HepG2 (cell line): ENCODE data around the gene SLC25A48. TPM values are rescaled to one million over a fixed set of nuclear protein-coding genes. Genes with fewer than 3 reads are reported as not detected.

Experiments
- ATAC-seq: fragments of 200-7000 bp; cut with Tn5 transposase; 3 replicates; pipeline ENCODE4 v1.9.1; 2020; ENCODE audit warnings: mild to moderate bottlenecking, moderate library complexity
- BruUV-seq: library from RNA; stranded (reverse); fragments of 400-500 nt; replicated peaks from 2 replicates; lab custom pipeline; 2021; lab: Mats Ljungman, UMichigan
- CTCF ChIA-PET: fragments of 300-600 bp; formaldehyde crosslinking; extraction: SDS; loops from one replicate; lab custom pipeline; 2021; ENCODE audit warnings: low total read pairs, inconsistent platforms, low intra/inter-chr PET ratio; lab: Yijun Ruan, JAX
- POLR2A ChIA-PET: fragments of 350-600 bp; sonication (Branson Sonifier 250); formaldehyde crosslinking; loops from one replicate; lab custom pipeline; 2020; ENCODE audit warnings: antibody characterized with exemption, inconsistent platforms; lab: Yijun Ruan, JAX
- DNase-seq: peaks from one replicate; pipeline ENCODE4 v3.0.0-alpha.2; 2015; ENCODE audit warnings: low spot score
- FAIRE-seq: peaks from 3 replicates; lab custom pipeline; 2011; peaks lifted over from hg19 to GRCh38; lab: Jason Lieb, UNC
- H2AFZ ChIP-seq: one replicate; pipeline ENCODE4 v1.6.1; 2011; ENCODE audit warnings: low read length, inconsistent platforms
- H3K27ac ChIP-seq: fragments of 300-600 bp; 3 replicates; pipeline ENCODE4 v1.8.0; 2011; ENCODE audit warnings: mixed run types, mild to moderate bottlenecking, mixed read lengths, low read length, inconsistent platforms; ENCODE audit not compliant: insufficient read depth; ENCODE audit errors: extremely low read length
- H3K27me3 ChIP-seq, 2 experiments: fragments of 200-600 bp in 1 of 2; 2 replicates in 1 of 2; 3 replicates in 1 of 2; pipeline versions ENCODE4 v1.6.0 to v1.8.0; 2011; ENCODE audit warnings: low read length in 2 of 2, mild to moderate bottlenecking in 2 of 2, moderate library complexity in 2 of 2, inconsistent platforms in 1 of 2; ENCODE audit not compliant: insufficient read depth in 2 of 2, control insufficient read depth in 1 of 2
- H3K36me3 ChIP-seq, 2 experiments: fragments of 200-600 bp in 1 of 2; replicated peaks in 1 of 2; 2 replicates in 1 of 2; 3 replicates in 1 of 2; pipeline versions ENCODE4 v1.5.1 to v1.8.0; 2011; ENCODE audit warnings: low read length in 2 of 2, inconsistent platforms in 1 of 2; ENCODE audit not compliant: insufficient read depth in 2 of 2, control insufficient read depth in 1 of 2
- H3K4me1 ChIP-seq: 2 replicates; pipeline ENCODE4 v1.5.1; 2012; ENCODE audit warnings: low read length, inconsistent platforms; ENCODE audit not compliant: insufficient read depth
- H3K4me2 ChIP-seq: 2 replicates; pipeline ENCODE4 v1.6.0; 2011; ENCODE audit warnings: low read depth, low read length, inconsistent platforms
- H3K4me3 ChIP-seq, 3 experiments: fragments of 200-600 bp in 1 of 3; sonication (generic), shearing (Covaris generic) in 1 of 3; replicated peaks in 1 of 3; 2 replicates each; pipeline ENCODE4 v1.5.1; 2011 to 2016; ENCODE audit warnings: low read length in 3 of 3, inconsistent platforms in 2 of 3, low read depth in 2 of 3, mild to moderate bottlenecking in 2 of 3, control low read depth in 1 of 3, mixed read lengths in 1 of 3; ENCODE audit not compliant: insufficient read depth in 1 of 3
- H3K79me2 ChIP-seq: one replicate; pipeline ENCODE4 v1.6.1; 2011; ENCODE audit warnings: low read length, inconsistent platforms; ENCODE audit not compliant: insufficient read depth
- H3K9ac ChIP-seq: 2 replicates; pipeline ENCODE4 v1.6.0; 2011; ENCODE audit warnings: mild to moderate bottlenecking, low read depth, low read length, inconsistent platforms; ENCODE audit not compliant: insufficient read depth
- H3K9me3 ChIP-seq: 2 replicates; pipeline ENCODE4 v1.5.1; 2012; ENCODE audit warnings: mild to moderate bottlenecking, low read length
- H4K20me1 ChIP-seq: 2 replicates; pipeline ENCODE4 v1.6.0; 2011; ENCODE audit warnings: inconsistent platforms, mild to moderate bottlenecking, low read length, moderate library complexity; ENCODE audit not compliant: insufficient read depth
- CTCF ChIP-seq: sonication (generic); formaldehyde crosslinking; IDR thresholded peaks from 2 replicates; pipeline ENCODE4 v1.5.0; 2020; ENCODE audit warnings: mild to moderate bottlenecking, missing genetic modification reagents, moderate library complexity
- ISL2 ChIP-seq: sonication (generic); formaldehyde crosslinking; IDR thresholded peaks from 2 replicates; pipeline ENCODE4 v1.5.0; 2020; ENCODE audit warnings: missing genetic modification reagents
- PCBP2 ChIP-seq: fragments of 200-400 bp; formaldehyde crosslinking; optimal IDR thresholded peaks from 2 replicates; pipeline ENCODE3; 2018; ENCODE audit warnings: low read length, low read depth; ENCODE audit not compliant: poor library complexity, severe bottlenecking
- PRPF4 ChIP-seq: fragments of 200-400 bp; formaldehyde crosslinking; IDR thresholded peaks from 2 replicates; pipeline ENCODE4 v1.6.1; 2016; ENCODE audit warnings: low read length, low read depth; ENCODE audit not compliant: poor library complexity, severe bottlenecking
- STAG1 ChIP-seq: sonication (generic); formaldehyde crosslinking; IDR thresholded peaks from 2 replicates; pipeline ENCODE4 v1.4.0; 2020; ENCODE audit warnings: missing genetic modification reagents
- TCF7L2 ChIP-seq: IDR thresholded peaks from 2 replicates; pipeline ENCODE4 v1.6.1; 2011; ENCODE audit warnings: mild to moderate bottlenecking, low read depth, low read length, moderate library complexity
- TEAD3 ChIP-seq: optimal IDR thresholded peaks from 2 replicates; pipeline ENCODE3; 2016; ENCODE audit warnings: borderline replicate concordance
- TMF1 ChIP-seq: sonication (generic); formaldehyde crosslinking; IDR thresholded peaks from 2 replicates; pipeline ENCODE4 v1.8.1; 2022; ENCODE audit warnings: low read depth, missing genetic modification reagents
- ZFP62 ChIP-seq: sonication (generic); formaldehyde crosslinking; IDR thresholded peaks from 2 replicates; pipeline ENCODE4 v1.4.0; 2020; ENCODE audit warnings: missing genetic modification reagents
- ZNF788 ChIP-seq: sonication (generic); formaldehyde crosslinking; IDR thresholded peaks from 2 replicates; pipeline ENCODE4 v1.5.0; 2020; ENCODE audit warnings: mild to moderate bottlenecking, missing genetic modification reagents, borderline replicate concordance
- WGBS: methylation state at CpG from one replicate; pipeline ENCODE4 v1.1.6; 2017; ENCODE audit warnings: low lambda C conversion rate; 5-methylcytosine and 5-hydroxymethylcytosine counted together
- in situ Hi-C: cut with HindIII; loops from 2 replicates; pipeline ENCODE4 v1.10.0; 2017; ENCODE audit warnings: low pct_unique_long_range_greater_than_20kb; ENCODE audit not compliant: extremely low pct_ligation_motif_present
- intact Hi-C: fragments of 100-400 bp; cut with micrococcal nuclease; formaldehyde crosslinking; loops from one replicate; pipeline ENCODE4 v1.10.0; 2022; ENCODE audit not compliant: unreplicated experiment
- polyA plus RNA-seq, 8 experiments: library from polyadenylated mRNA; depleted of rRNA in 3 of 8; stranded (reverse) in 7 of 8; unstranded in 1 of 8; fragments of >200 nt; fragmentation: Illumina TruSeq in 4 of 8; extraction: Trizol in 4 of 8; gene quantifications; 2 replicates each; pipeline versions ENCODE4 v1.2.1 to v1.2.3, GENCODE V29; 2011 to 2016; ENCODE audit warnings: low read depth in 4 of 8, missing spikeins in 1 of 8, mixed read lengths in 1 of 8; ENCODE audit not compliant: insufficient read depth in 1 of 8
- total RNA-seq, 5 experiments: library from RNA; depleted of rRNA; stranded (reverse); fragments of >200 nt; fragmentation: Illumina TruSeq; extraction: Trizol; gene quantifications; 2 replicates each; pipeline ENCODE4 v1.2.3, GENCODE V29; 2016; ENCODE audit warnings: low read depth in 1 of 5
- TF ChIP-seq, protein P1 (sequence below): sonication (generic); formaldehyde crosslinking; IDR thresholded peaks from 2 replicates; pipeline ENCODE4 v1.5.0; 2020; ENCODE audit warnings: missing genetic modification reagents

Gene SLC25A48
- total and polyA plus RNA-seq, 2 of the 13 experiments (the other 11 are each of a cell fraction or from before 2014, with no cell fraction given): 0.17 to 4.5 TPM

GRCh38 chr5:135883026-135883425 is 48.6 kb downstream of the SLC25A48 start (continued):
- TF ChIP-seq, protein P1, sequence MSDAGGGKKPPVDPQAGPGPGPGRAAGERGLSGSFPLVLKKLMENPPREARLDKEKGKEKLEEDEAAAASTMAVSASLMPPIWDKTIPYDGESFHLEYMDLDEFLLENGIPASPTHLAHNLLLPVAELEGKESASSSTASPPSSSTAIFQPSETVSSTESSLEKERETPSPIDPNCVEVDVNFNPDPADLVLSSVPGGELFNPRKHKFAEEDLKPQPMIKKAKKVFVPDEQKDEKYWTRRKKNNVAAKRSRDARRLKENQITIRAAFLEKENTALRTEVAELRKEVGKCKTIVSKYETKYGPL (CRISPR knock-in tag): no peak
- TF ChIP-seq PRPF4 (no peak), ZFP62 (CRISPR knock-in tag) (no peak), TEAD3 (CRISPR knock-in tag) (no peak), ISL2 (CRISPR knock-in tag) (no peak)

DNA sequence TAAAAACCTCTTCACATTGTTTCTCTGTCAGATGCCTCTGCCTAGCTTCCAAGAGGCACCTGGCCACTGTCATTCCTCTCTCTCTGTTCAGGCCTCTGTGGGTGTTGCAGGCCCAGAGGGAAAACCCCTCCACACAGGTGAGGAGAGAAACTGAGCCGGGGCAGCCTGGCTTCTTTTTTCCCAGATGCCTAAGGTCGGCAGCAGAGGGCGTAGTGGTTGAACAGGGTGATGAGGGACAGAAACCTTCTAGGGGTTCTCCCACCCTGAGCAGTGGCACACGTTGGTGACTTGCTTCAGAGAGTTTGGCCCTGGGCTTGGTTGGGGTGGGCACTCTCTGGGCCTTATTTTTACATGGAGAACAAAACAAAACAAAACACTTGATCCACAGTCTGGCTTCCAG is 49.0 kb downstream of the SLC25A48 start:
- no peaks in the 10 kb centered on the region for H3K9me3 ChIP-seq
- no peak overlapping the region for H3K4me2 ChIP-seq
- CTCF ChIA-PET: interaction anchor here (0.9 kb wide), 1 partner anchor 329 kb away, joined by 3 read pairs; no protein-coding TSS in a partner anchor
- H3K79me2 ChIP-seq: no peaks in the 10 kb centered on the region
- no peaks in the 10 kb centered on the region for H4K20me1 ChIP-seq
- H2AFZ ChIP-seq: no peak overlapping the region
- 0 out of 5 replicates have a peak, but pooled peaks cover 0 to 2% of the 10 kb centered on the region in 2 experiments for H3K27me3 ChIP-seq
- no peak overlapping the region for H3K9ac ChIP-seq
- no peaks in the 10 kb centered on the region for H3K36me3 ChIP-seq
- POLR2A ChIA-PET: no interaction called here
- TF ChIP-seq CTCF (CRISPR knock-in tag): peak; percentile 49
- no peak for TF ChIP-seq PCBP2
- TF ChIP-seq TCF7L2: no peak
- TF ChIP-seq, protein P1 (CRISPR knock-in tag): no peak
- TF ChIP-seq ZNF788 (CRISPR knock-in tag): no peak
- peak; percentile 38 for TF ChIP-seq STAG1 (CRISPR knock-in tag)
- TF ChIP-seq TMF1: no peak
- TF ChIP-seq, all 625 proteins: peak for 2
- no peak overlapping the region for H3K27ac ChIP-seq
- H3K4me1 ChIP-seq: peaks cover 14% of the 10 kb centered on the region
- BruUV-seq: no TSS peak
- no peak for DNase-seq
- 17% methylated on average over 4 of the region's 4 CpGs for WGBS
- intact Hi-C loops: loop anchor here (5.0 kb wide), 1 partner anchor 51 kb away; the partner anchor contains the start of gene SLC25A48
- in situ Hi-C loops: no loop called here
- no peak for FAIRE-seq
- no peak overlapping the region for H3K4me3 ChIP-seq
- 0 out of 3 replicates have a peak, but pooled peaks have one; percentile 11 for ATAC-seq
